GM18870 (cell line): Measurements from ENCODE around the gene CAV1.

Source experiments
- ATAC-seq: cut with Tn5 transposase; IDR thresholded peaks from one replicate; pipeline ENCODE4 v1.9.1; 2021; ENCODE audit warnings: moderate library complexity; ENCODE audit not compliant: unreplicated experiment

CAV1 gene

GRCh38 chr7:116610210-116610609 is 85.4 kb downstream of the CAV1 start:
- no peak for ATAC-seq

GRCh38 chr7:116610721-116611120 is 85.9 kb downstream of the CAV1 start:
- ATAC-seq = no peak
